ENCODE data around the gene CCDC152. TPM values are rescaled to one million over a fixed set of nuclear protein-coding genes. Genes with fewer than 3 reads are reported as not detected.

Gene CCDC152
- total RNA-seq, 1 donor from 2014 or later = 1.2 TPM

DNA sequence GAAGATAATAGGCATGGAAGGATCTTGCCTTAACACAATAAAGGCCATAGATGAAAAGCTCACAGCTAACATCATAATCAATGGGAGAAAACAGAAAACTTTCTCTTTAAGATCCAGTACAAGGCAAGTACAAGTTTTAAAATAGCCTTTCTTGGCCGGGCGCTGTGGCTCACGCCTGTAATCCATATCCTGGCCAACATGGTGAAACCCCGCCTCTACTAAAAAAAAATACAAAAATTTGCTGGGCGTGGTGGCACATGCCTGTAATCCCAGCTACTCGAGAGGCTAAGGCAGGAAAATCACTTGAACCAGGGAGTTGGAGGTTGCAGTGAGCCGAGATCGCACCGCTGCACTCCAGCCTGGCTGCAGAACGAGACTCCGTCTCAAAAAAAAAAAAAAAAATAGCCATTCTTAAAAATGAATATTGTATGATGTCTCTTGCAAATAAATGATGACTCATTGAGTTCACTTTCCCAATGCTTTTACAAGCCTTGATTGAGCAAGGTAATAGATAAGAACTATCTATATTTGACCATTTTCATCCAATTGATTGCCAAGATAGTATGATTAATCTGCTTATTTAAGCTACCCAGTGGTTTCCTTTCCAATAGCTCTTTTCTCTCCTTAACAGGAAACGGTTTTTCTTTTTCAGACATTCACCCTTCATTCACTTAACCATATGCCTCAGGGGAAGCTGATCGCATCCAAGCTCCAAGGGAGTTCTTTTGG lies 15.8 kb downstream of the CCDC152 start:
- Histone ChIP-seq H3K9ac (ENCODE audit: low read length) (no peak overlapping the region), H3K27ac (ENCODE audit: low read depth, low read length) (no peak overlapping the region), H3K27me3 (ENCODE audit: insufficient read depth, low read length) (no peaks in the 10 kb centered on the region), H3K4me3 (ENCODE audit: insufficient read depth, low read depth, low read length) (no peak overlapping the region), H3K4me1 (ENCODE audit: insufficient read depth, low read length) (no peaks in the 10 kb centered on the region), H2AFZ (ENCODE audit: low read depth, low read length) (no peak overlapping the region), H3K36me3 (ENCODE audit: insufficient read depth, low read length) (no peaks in the 10 kb centered on the region), H3K4me2 (ENCODE audit: low read length) (no peak overlapping the region), H4K20me1 (ENCODE audit: insufficient read depth, low read length) (no peaks in the 10 kb centered on the region), H3K9me3 (ENCODE audit: insufficient read depth, low read depth, low read length) (no peaks in the 10 kb centered on the region), H3K79me2 (ENCODE audit: insufficient read depth, low read length) (no peaks in the 10 kb centered on the region)
- Mint-ChIP-seq H3K9me3 (ENCODE audit: unreplicated experiment) (peaks cover 3% of the 10 kb centered on the region), H3K27me3 (ENCODE audit: low read depth, unreplicated experiment) (peaks cover 3% of the 10 kb centered on the region), H3K27ac (ENCODE audit: unreplicated experiment) (no peak overlapping the region), H3K4me3 (ENCODE audit: unreplicated experiment) (no peak overlapping the region), H3K4me1 (ENCODE audit: low read depth, unreplicated experiment) (no peaks in the 10 kb centered on the region), H3K36me3 (ENCODE audit: low read depth, unreplicated experiment) (no peaks in the 10 kb centered on the region)
- DNase-seq (ENCODE audit: low read depth) (no peak), FAIRE-seq (no peak)
- no peak for TF ChIP-seq CTCF (IDR thresholded peaks at IDR 0.05; ENCODE audit: insufficient read depth, low read depth, low read length)
- no peak for TF ChIP-seq EZH2 (IDR thresholded peaks at IDR 0.05; ENCODE audit: insufficient read depth, low read length)

- Histone ChIP-seq H3K27me3 (ENCODE audit: insufficient read depth, low read length) (no peaks in the 10 kb centered on the region), H3K79me2 (ENCODE audit: insufficient read depth, low read length) (no peaks in the 10 kb centered on the region), H3K9ac (ENCODE audit: low read length) (no peak overlapping the region), H3K4me3 (ENCODE audit: insufficient read depth, low read depth, low read length) (no peak overlapping the region), H3K36me3 (ENCODE audit: insufficient read depth, low read length) (no peaks in the 10 kb centered on the region), H2AFZ (ENCODE audit: low read depth, low read length) (no peak overlapping the region), H3K9me3 (ENCODE audit: insufficient read depth, low read depth, low read length) (no peaks in the 10 kb centered on the region), H3K4me2 (ENCODE audit: low read length) (no peak overlapping the region), H3K27ac (ENCODE audit: low read depth, low read length) (no peak overlapping the region), H4K20me1 (ENCODE audit: insufficient read depth, low read length) (no peaks in the 10 kb centered on the region), H3K4me1 (ENCODE audit: insufficient read depth, low read length) (no peaks in the 10 kb centered on the region)
- Mint-ChIP-seq H3K9me3 (ENCODE audit: unreplicated experiment) (no peaks in the 10 kb centered on the region), H3K27ac (ENCODE audit: unreplicated experiment) (no peak overlapping the region), H3K36me3 (ENCODE audit: low read depth, unreplicated experiment) (no peaks in the 10 kb centered on the region), H3K4me3 (ENCODE audit: unreplicated experiment) (no peak overlapping the region), H3K4me1 (ENCODE audit: low read depth, unreplicated experiment) (no peaks in the 10 kb centered on the region), H3K27me3 (ENCODE audit: low read depth, unreplicated experiment) (no peaks in the 10 kb centered on the region)
- FAIRE-seq = no peak
- TF ChIP-seq CTCF (IDR thresholded peaks at IDR 0.05; ENCODE audit: insufficient read depth, low read depth, low read length) (no peak), EZH2 (IDR thresholded peaks at IDR 0.05; ENCODE audit: insufficient read depth, low read length) (no peak)
- no peak for DNase-seq (ENCODE audit: low read depth)
Measured at GRCh38 chr5:42779083-42779482, 22.5 kb downstream of the CCDC152 start.

DNA sequence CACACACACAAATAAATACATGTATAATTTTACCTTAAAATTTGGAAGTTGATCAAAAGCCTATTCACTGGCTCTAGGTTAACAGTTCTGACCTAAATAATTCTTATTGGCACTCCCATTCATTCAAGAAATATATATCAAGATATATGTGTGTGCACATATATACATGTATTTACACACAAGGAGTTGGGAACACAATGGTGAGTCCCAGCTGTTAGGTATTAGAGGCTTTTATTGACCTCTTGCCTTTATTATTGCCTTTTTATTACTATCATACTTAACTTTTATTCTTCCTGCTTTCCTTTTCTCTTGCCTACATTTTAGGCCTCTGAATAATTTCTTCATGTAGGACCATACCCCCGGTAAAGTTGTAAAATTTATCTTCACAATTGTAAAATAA lies 25.0 kb downstream of the CCDC152 start:
- H3K27me3 Mint-ChIP-seq (ENCODE audit: low read depth, unreplicated experiment) = no peaks in the 10 kb centered on the region
- no peaks in the 10 kb centered on the region for H3K36me3 Mint-ChIP-seq (ENCODE audit: low read depth, unreplicated experiment)
- no peak for TF ChIP-seq EZH2 (IDR thresholded peaks at IDR 0.05; ENCODE audit: insufficient read depth, low read length)
- TF ChIP-seq CTCF (IDR thresholded peaks at IDR 0.05; ENCODE audit: insufficient read depth, low read depth, low read length) = no peak
- no peak for FAIRE-seq
- no peak overlapping the region for H3K4me2 ChIP-seq (ENCODE audit: low read length)
- no peaks in the 10 kb centered on the region for H3K4me1 ChIP-seq (ENCODE audit: insufficient read depth, low read length)
- DNase-seq (ENCODE audit: low read depth) = no peak
- no peaks in the 10 kb centered on the region for H3K36me3 ChIP-seq (ENCODE audit: insufficient read depth, low read length)
- H3K4me1 Mint-ChIP-seq (ENCODE audit: low read depth, unreplicated experiment) = no peaks in the 10 kb centered on the region
- no peaks in the 10 kb centered on the region for H3K79me2 ChIP-seq (ENCODE audit: insufficient read depth, low read length)
- H4K20me1 ChIP-seq (ENCODE audit: insufficient read depth, low read length) = no peaks in the 10 kb centered on the region
- peaks cover 2% of the 10 kb centered on the region for H3K9me3 ChIP-seq (ENCODE audit: insufficient read depth, low read depth, low read length)
- H3K27me3 ChIP-seq (ENCODE audit: insufficient read depth, low read length) = no peaks in the 10 kb centered on the region
- peaks cover 14% of the 10 kb centered on the region for H3K9me3 Mint-ChIP-seq (ENCODE audit: unreplicated experiment)
- H3K4me3 ChIP-seq (ENCODE audit: insufficient read depth, low read depth, low read length) = no peak overlapping the region
- H3K4me3 Mint-ChIP-seq (ENCODE audit: unreplicated experiment) = no peak overlapping the region
- no peak overlapping the region for H3K27ac ChIP-seq (ENCODE audit: low read depth, low read length)
- no peak overlapping the region for H3K27ac Mint-ChIP-seq (ENCODE audit: unreplicated experiment)
- H3K9ac ChIP-seq (ENCODE audit: low read length) = no peak overlapping the region
- H2AFZ ChIP-seq (ENCODE audit: low read depth, low read length) = no peak overlapping the region

Data from astrocyte (in vitro differentiated cells and primary cell).